Stimulated activated CD8-positive, alpha-beta memory T cell treated with anti-CD3 and anti-CD28 coated beads, Interleukin-15, amount 100 ng/mL, for 48 hours (primary cell): ENCODE measurements around the gene MMEL1.

Source experiments
- DNase-seq, 2 donors: peaks; one replicate each; pipeline ENCODE4 v3.0.0-alpha.2; 2020; ENCODE audit warnings: low read depth in 2 of 2

The MMEL1 gene

GRCh38 chr1:2642560-2643413, 10.0 kb upstream of the MMEL1 start:
- peak; percentile 92 to 93 for DNase-seq

GRCh38 chr1:2642131-2642559, 9.3 kb upstream of the MMEL1 start:
- no peak for DNase-seq

GRCh38 chr1:2641381-2642130, 8.7 kb upstream of the MMEL1 start:
- DNase-seq: no peak

GRCh38 chr1:2640626-2641025, 7.8 kb upstream of the MMEL1 start:
- DNase-seq: no peak

- DNase-seq: no peak
Observed at GRCh38 chr1:2639607-2640521, 7.0 kb upstream of the MMEL1 start.

GRCh38 chr1:2639203-2639602, 6.4 kb upstream of the MMEL1 start:
- DNase-seq: no peak

- DNase-seq: no peak
Observed at GRCh38 chr1:2638466-2639115, 5.8 kb upstream of the MMEL1 start.

GRCh38 chr1:2637442-2638145, 4.8 kb upstream of the MMEL1 start:
- DNase-seq: no peak

- no peak for DNase-seq
Observed at GRCh38 chr1:2636733-2637132, 3.9 kb upstream of the MMEL1 start.

GRCh38 chr1:2635361-2636010, 2.7 kb upstream of the MMEL1 start:
- no peak for DNase-seq

GRCh38 chr1:2633936-2634491, 1.2 kb upstream of the MMEL1 start:
- DNase-seq: no peak

- DNase-seq: no peak
Observed at GRCh38 chr1:2633366-2633935, 635 bp upstream of the MMEL1 start.

- DNase-seq: no peak
Observed at GRCh38 chr1:2632051-2632430, 775 bp downstream of the MMEL1 start.

- no peak for DNase-seq
Observed at GRCh38 chr1:2631136-2632050, 1.4 kb downstream of the MMEL1 start.

- no peak for DNase-seq
Observed at GRCh38 chr1:2630498-2631135, 2.2 kb downstream of the MMEL1 start.

- DNase-seq: no peak
Observed at GRCh38 chr1:2629627-2630497, 3.0 kb downstream of the MMEL1 start.
